Fibroblast of lung (primary cell): ENCODE measurements around the gene PANX2.

Experiments used
- EZH2 ChIP-seq: IDR thresholded peaks from 2 replicates; pipeline ENCODE4 v1.5.1; 2012; ENCODE audit warnings: low read length, control low read depth, mild to moderate bottlenecking; ENCODE audit errors: missing control alignments
- TF ChIP-seq, protein P1 (sequence below), 2 donors: IDR thresholded peaks in 1 of 2; conservative IDR thresholded peaks in 1 of 2; 1 replicate in 1 of 2; 2 replicates in 1 of 2; pipeline ENCODE4 v1.5.1; 2011 to 2012; ENCODE audit warnings: low read length in 2 of 2, control low read depth in 1 of 2, inconsistent platforms in 1 of 2, low read depth in 1 of 2, mild to moderate bottlenecking in 1 of 2

DNA sequence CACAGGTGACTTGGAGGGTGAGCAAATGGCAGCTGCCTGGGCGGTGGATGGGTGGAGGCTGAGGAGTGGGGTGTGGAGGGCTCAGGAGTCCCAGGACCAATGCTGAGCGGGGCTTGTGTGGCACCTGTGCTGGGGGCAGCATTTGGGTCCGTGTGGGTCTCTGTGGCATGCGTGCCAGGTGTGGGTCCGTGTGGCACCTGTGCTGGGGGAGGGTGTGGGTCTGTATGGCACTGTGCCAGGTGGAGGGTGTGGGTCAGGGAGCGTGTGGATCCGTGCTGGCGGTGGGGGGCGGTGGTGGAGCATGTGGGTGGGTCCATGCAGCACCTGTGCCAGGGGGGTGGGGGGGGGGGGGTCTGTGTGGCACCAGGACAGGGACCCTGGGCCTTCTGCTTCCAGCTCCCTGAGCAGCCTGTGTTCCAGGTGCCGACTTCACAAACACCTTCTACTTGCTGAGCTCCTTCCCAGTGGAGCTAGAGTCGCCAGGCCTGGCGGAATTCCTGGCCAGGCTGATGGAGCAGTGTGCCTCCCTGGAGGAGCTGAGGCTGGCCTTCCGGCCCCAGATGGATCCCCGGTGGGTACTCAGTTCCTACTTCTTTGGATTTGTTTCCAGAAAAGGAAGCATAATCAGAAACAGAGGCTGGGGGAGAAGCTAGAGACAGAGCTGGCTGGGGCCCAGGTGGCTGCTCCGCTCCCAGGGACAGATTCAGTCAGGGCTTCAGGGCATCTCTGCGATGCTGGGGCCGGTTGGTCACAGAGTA is 44.9 kb downstream of the PANX2 start:
- TF ChIP-seq, protein P1, sequence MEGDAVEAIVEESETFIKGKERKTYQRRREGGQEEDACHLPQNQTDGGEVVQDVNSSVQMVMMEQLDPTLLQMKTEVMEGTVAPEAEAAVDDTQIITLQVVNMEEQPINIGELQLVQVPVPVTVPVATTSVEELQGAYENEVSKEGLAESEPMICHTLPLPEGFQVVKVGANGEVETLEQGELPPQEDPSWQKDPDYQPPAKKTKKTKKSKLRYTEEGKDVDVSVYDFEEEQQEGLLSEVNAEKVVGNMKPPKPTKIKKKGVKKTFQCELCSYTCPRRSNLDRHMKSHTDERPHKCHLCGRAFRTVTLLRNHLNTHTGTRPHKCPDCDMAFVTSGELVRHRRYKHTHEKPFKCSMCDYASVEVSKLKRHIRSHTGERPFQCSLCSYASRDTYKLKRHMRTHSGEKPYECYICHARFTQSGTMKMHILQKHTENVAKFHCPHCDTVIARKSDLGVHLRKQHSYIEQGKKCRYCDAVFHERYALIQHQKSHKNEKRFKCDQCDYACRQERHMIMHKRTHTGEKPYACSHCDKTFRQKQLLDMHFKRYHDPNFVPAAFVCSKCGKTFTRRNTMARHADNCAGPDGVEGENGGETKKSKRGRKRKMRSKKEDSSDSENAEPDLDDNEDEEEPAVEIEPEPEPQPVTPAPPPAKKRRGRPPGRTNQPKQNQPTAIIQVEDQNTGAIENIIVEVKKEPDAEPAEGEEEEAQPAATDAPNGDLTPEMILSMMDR (conservative IDR thresholded peaks at IDR 0.05 in 1 of 2, IDR thresholded peaks at IDR 0.05 in 1 of 2; ENCODE audit: low read depth in 1 of 2, low read length in 2 of 2), result no peak
- no peak for TF ChIP-seq EZH2
